ENCODE data around the gene ZBTB12.

ZBTB12 gene

DNA sequence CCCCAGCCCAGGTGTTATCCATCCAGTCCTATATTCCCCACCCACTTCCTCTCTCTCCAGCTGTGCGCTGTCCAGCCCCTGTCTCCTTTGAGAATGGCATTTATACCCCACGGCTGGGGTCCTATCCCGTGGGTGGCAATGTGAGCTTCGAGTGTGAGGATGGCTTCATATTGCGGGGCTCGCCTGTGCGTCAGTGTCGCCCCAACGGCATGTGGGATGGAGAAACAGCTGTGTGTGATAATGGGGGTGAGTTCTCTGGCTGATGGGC is 26.7 kb upstream of the ZBTB12 start:
- H3K9me3 ChIP-seq (ENCODE audit: severe bottlenecking) = peaks cover 7% of the 10 kb centered on the region
- no peak for TF ChIP-seq CTCF (IDR thresholded peaks at IDR 0.05; ENCODE audit: low read depth, low read length)
- H3K4me3 ChIP-seq (ENCODE audit: low read depth, low read length) = no peak overlapping the region
- H3K36me3 ChIP-seq = no peaks in the 10 kb centered on the region
- no peaks in the 10 kb centered on the region for H3K27me3 ChIP-seq (ENCODE audit: insufficient read depth, low read depth, severe bottlenecking)
- DNase-seq = no peak
- no peak overlapping the region for H3K27ac ChIP-seq

DNA sequence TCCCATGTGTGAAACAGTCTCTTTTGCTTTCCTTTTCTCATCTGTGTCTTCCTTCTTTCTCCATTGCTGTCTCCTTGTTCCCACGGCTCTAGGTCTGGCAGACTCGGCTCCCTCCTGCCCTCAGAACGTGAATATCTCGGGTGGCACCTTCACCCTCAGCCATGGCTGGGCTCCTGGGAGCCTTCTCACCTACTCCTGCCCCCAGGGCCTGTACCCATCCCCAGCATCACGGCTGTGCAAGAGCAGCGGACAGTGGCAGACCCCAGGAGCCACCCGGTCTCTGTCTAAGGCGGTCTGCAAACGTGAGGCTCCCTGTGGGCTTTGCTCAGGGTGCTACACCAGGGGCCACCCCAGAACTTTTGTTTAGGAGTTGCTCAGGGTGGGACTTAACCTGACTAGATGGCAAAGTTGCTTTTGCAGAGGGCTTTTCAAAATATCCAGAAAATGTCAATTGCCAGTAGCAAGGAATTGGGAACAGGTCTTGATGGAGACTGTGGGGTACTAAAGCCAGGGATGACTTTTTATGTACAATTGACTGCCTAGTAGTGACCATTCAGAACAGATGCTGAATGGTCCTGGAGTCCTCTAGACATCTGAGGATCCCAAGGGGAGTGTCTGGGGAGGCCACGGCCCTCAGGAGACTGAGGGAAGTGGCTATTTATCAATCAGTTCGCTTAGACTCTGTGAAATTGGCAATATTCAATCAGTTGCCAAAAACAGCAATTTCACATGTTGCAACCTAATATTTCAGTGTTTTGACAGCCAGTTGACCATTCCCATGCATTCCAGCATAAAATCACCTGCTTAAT is 26.2 kb upstream of the ZBTB12 start:
- Histone ChIP-seq H3K27me3 (ENCODE audit: insufficient read depth, low read depth, severe bottlenecking) (no peaks in the 10 kb centered on the region), H3K36me3 (no peaks in the 10 kb centered on the region), H3K4me3 (ENCODE audit: low read depth, low read length) (no peak overlapping the region), H3K27ac (no peak overlapping the region), H3K9me3 (ENCODE audit: severe bottlenecking) (peaks cover 7% of the 10 kb centered on the region)
- DNase-seq = no peak
- no peak for TF ChIP-seq CTCF (IDR thresholded peaks at IDR 0.05; ENCODE audit: low read depth, low read length)

GRCh38 chr6:31927242-31927862 is 25.5 kb upstream of the ZBTB12 start, which contains the start of gene C2:
Gene C2, plus strand, starts transcription at chr6:31927717. Its CDS starts 36 bp downstream, at chr6:31927753.
- no peaks in the 10 kb centered on the region for H3K36me3 ChIP-seq
- DNase-seq = no peak
- no peak within 1 kb of the TSS for H3K4me3 ChIP-seq (ENCODE audit: low read depth, low read length)
- no peak for TF ChIP-seq CTCF (IDR thresholded peaks at IDR 0.05; ENCODE audit: low read depth, low read length)
- no peak within 1 kb of the TSS for H3K27ac ChIP-seq
- no peaks in the 10 kb centered on the region for H3K27me3 ChIP-seq (ENCODE audit: insufficient read depth, low read depth, severe bottlenecking)
- peaks cover 4% of the 10 kb centered on the region for H3K9me3 ChIP-seq (ENCODE audit: severe bottlenecking)

GRCh38 chr6:31922942-31923341 is 21.1 kb upstream of the ZBTB12 start:
- DNase-seq = peak; percentile 54
- peak; percentile 45 for TF ChIP-seq CTCF (IDR thresholded peaks at IDR 0.05; ENCODE audit: low read depth, low read length)
- H3K27me3 ChIP-seq (ENCODE audit: insufficient read depth, low read depth, severe bottlenecking) = no peaks in the 10 kb centered on the region
- no peak overlapping the region for H3K27ac ChIP-seq
- H3K36me3 ChIP-seq = no peaks in the 10 kb centered on the region
- no peak overlapping the region for H3K4me3 ChIP-seq (ENCODE audit: low read depth, low read length)
- peaks cover 4% of the 10 kb centered on the region for H3K9me3 ChIP-seq (ENCODE audit: severe bottlenecking)

DNA sequence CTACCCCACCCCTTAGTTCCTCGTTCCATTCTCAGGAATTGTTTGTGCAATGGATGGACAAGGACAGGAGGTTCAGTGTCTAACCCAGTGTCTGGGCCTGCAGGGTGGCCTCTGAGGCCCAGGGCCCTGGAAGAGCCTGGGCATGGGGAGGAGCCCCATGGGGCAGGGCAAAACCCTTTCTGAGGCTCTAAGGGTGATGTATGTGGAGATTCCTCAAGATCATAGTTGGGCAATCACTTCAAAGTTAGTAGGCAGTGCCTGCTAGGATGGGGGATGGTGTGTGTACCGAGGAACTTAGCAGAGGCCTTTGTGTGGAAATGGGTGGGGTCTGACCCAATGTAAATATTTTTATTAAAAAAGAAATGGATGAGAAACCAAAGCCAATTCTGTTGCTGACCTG is 18.9 kb upstream of the ZBTB12 start:
- DNase-seq = no peak
- H3K36me3 ChIP-seq = no peaks in the 10 kb centered on the region

More for the DNA sequence above, 18.9 kb upstream of the ZBTB12 start:
- no peaks in the 10 kb centered on the region for H3K27me3 ChIP-seq (ENCODE audit: insufficient read depth, low read depth, severe bottlenecking)
- H3K4me3 ChIP-seq (ENCODE audit: low read depth, low read length) = no peak overlapping the region
- no peak overlapping the region for H3K27ac ChIP-seq
- no peak for TF ChIP-seq CTCF (IDR thresholded peaks at IDR 0.05; ENCODE audit: low read depth, low read length)
- H3K9me3 ChIP-seq (ENCODE audit: severe bottlenecking) = peaks cover 2% of the 10 kb centered on the region
